HG03039 (cell line): ENCODE results near the gene MTCL1.

ENCODE experiments used
- ATAC-seq: cut with Tn5 transposase; IDR thresholded peaks from one replicate; pipeline ENCODE4 v1.9.1; 2021; ENCODE audit warnings: mild to moderate bottlenecking, moderate library complexity; ENCODE audit not compliant: unreplicated experiment

The MTCL1 gene

GRCh38 chr18:8854962-8855361, 149.6 kb downstream of the MTCL1 start:
- ATAC-seq: no peak

- no peak for ATAC-seq
Measured at GRCh38 chr18:8856212-8856611, 150.9 kb downstream of the MTCL1 start.

DNA sequence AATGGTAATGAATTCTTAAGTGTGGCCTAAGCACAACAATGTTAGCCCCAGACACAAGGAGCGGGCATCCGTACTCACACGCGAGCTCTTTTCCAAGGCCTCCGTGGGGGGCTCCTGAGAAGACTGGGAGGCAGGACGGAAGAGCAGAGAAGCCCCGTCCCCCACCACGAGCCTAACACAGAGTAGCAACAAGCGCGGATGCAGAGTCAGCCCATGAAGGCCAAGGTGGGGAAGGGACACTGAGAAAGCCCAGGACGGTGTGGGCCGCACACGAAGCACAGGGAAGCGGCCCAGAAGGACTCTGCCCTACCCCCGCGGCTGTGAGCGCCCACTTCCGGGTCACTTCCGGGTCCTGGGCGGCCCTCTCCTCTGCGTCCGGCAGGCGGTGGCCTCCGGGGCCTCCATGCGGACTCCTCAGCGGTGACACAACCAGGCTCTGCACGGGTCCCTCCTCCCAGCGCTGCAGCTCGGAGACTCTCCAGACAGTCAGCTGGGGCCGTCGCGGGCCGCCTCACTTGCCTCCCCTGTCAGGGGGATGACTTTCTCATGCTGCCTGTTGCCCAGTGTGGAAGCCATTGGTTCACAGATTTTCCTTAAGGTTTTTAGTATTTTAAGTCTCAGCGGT, 151.5 kb downstream of the MTCL1 start:
- ATAC-seq: no peak

- ATAC-seq: no peak
Measured at GRCh38 chr18:8857806-8858205, 152.4 kb downstream of the MTCL1 start.

GRCh38 chr18:8858888-8859511, 153.6 kb downstream of the MTCL1 start:
- no peak for ATAC-seq

DNA sequence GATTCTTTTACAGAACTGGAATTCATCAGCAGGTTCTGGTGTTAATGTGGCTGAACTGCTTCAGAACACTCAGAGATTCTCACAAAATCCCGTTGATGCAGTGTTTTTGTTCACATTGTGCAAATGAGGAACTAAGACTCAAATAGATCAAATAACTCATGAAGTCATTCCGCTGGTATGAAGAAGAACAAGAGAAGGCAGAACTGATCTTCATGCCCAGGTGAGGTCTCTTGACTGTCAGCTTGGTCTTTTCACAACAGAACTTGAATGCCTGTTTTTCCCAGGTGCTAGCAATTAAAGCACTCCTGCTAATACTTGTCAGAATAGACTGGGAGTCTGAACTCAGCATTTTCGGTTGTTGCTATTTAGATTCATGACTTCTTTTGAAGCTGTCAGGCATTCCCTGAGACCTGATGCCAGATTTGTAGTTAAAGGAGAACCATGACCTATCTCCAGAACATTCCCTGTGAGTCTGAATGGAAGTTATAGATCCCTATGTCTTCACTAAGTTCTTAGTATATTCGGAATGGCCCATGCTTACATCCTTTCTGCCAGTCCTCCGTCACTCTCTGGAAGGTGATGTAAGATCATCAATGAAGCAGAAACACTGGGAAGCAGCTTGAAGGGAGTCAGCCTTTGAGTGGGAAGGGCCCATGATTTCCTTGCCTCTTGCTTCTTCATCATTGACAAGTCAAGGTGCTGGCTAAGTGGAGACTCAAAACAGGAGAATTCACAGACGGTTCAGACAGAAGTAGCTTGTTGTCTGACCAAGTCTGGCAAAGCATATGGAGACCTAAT, 155.7 kb downstream of the MTCL1 start:
- no peak for ATAC-seq

DNA sequence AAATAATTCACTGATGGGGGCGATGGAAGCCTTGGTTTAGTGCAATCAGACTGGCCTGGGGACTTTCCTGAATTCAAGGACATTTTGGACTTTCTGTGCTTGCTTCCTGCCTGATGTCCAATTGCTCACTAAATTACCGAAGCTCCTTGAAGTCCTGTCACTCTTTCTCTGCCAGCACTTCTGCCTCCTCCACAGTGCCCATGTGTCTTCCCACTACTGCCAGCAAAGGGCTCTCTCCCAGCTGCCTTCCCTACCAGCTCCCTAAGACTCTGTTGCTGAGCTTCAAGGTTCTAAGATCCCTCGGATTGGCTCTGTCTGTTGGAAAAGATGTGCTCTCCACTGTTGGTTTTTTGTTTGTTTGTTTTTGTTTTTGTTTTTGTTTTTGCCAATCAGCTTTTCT, 158.1 kb downstream of the MTCL1 start:
- no peak for ATAC-seq

- ATAC-seq: no peak
Measured at GRCh38 chr18:8865934-8866333, 160.6 kb downstream of the MTCL1 start.

GRCh38 chr18:8866679-8867078, 161.3 kb downstream of the MTCL1 start:
- ATAC-seq: no peak

GRCh38 chr18:8868276-8868675, 162.9 kb downstream of the MTCL1 start:
- ATAC-seq: no peak

DNA sequence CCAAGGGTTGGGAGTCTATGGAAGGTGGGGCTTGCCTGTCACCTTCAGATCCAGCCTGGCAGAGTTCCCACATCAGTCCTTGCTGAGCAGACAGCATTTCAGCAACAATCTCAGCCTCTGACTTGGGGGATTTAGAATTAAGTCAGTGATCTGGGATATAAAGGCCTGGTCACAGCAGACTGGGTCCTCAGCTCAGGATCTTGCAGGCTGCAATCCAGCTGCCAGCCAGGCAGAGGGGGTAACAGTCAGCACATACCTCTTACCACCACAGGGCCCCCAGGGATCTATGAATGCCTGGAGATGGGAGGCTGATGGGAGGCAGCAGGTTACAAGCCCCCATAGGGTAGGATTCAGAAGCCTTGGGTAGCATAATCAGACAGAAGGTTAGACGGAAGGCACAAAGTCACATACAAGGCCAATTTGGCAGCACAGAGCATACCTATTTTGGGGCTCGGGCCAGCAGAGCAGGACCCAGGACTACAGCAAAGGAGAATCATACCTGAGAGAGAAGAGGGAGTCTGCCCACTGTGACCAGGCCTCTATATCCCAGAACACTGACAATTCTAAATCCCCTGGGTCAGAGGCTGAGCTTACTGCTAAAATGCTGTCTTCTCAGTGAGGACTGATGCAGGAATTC, 163.5 kb downstream of the MTCL1 start:
- no peak for ATAC-seq

DNA sequence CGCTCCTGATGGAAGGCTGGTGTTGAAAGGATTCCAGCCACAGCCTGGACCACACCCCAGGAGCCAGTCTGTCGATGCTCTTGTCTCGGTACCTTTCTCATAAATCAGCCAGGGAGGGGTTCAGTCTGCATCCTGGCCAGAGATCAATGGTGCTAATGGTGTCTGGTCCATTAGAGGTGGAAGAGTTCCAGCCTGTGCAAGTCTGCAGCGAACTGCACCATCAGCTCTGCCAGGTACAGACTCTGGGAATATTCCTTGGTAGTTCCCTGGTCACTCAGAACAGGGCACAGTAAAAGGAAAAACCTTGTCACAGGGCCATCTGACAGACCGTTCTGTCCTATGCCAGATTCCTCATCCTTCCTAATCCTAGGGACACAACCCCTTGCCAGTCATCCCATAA, 164.3 kb downstream of the MTCL1 start:
- no peak for ATAC-seq

DNA sequence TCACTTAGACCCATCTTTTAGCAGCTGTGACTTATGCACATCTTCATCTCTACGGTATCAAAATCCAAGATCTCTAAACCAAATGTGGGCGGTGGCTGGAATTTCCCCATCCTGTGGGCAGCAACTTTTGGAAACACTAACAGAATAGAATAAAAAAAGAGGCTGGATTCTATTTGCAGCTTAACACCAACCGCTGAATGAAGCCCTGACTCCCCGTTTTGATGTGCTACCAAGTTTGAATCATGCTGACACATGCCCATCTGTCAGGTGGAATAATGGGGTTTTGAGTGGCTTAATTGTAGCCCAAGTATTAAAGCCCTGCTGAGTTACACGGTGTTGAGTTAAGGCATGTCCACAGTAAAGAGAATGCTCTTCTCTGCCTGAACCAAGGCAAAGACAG, 165.2 kb downstream of the MTCL1 start:
- no peak for ATAC-seq

DNA sequence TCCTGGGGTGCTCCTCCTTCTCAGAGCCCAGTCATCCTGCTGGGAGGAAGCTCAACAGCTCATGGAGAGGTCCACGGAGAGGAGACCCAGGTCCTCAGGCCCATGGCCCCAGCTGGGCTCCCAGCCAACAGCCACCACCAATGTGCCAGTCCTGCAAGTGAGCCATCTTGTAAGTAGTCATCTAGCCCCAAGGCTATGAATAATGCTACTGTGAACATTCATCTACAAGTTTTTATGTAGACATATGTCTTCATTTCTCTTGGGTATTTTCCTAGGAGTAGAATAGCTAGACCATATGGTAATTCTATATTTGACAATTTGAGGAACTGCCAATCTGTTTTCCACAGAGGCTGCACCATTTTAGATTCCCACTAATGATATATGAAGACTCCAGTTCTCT, 166.1 kb downstream of the MTCL1 start:
- no peak for ATAC-seq

- ATAC-seq: no peak
Measured at GRCh38 chr18:8874872-8875271, 169.5 kb downstream of the MTCL1 start.

DNA sequence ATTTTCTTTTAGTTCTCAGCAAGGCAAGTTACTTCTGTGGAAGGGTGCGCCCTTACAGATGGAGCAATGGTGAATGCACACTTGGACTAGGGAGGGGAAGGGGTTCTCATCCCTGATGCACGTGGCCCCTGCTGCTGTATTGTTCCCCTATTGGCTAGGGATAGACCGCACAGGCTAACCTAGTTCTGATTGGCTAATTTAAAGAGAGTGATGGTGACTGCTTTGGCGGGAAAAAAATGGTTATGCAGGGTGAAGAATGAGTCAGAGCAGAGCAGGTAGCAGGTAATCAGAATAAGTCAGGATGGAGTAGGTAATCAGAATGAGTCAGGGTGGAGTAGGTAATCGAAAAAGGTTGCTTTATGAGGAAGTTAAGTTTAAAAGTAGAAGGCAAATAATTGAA, 171.5 kb downstream of the MTCL1 start:
- no peak for ATAC-seq

DNA sequence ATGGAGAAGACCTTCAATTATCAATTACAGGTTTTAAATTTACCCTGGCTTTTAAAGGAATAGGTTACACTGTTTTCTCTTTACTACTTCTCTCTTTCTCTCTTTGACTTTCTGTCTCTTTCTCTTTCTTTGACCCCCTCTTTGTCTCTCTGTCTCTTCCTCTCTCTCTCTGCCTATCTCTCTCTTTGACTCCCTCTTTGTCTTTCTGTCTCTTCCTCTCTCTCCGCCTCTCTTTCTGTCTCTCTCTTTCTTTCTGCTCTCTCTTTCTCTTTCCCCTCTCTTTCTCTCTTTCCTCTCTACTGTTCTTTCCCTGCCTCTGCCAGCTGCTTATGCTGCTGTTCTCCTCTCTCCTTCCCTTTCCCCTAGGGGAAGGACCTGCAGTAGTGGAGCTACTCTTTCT, 175.7 kb downstream of the MTCL1 start:
- ATAC-seq: no peak
